DND-41 (cell line): ENCODE results near the gene SND1.

Source experiments
- CTCF ChIP-seq: IDR thresholded peaks from 2 replicates; pipeline ENCODE4 v1.5.1; 2012; ENCODE audit warnings: borderline replicate concordance, low read length, moderate library complexity, mild to moderate bottlenecking; ENCODE audit not compliant: poor library complexity, severe bottlenecking; ENCODE audit errors: extremely low read depth
- EZH2 ChIP-seq: IDR thresholded peaks from 3 replicates; pipeline ENCODE4 v1.6.1; 2012; ENCODE audit warnings: borderline replicate concordance, low read depth, mild to moderate bottlenecking, moderate library complexity, low read length, inconsistent platforms; ENCODE audit not compliant: severe bottlenecking

DNA sequence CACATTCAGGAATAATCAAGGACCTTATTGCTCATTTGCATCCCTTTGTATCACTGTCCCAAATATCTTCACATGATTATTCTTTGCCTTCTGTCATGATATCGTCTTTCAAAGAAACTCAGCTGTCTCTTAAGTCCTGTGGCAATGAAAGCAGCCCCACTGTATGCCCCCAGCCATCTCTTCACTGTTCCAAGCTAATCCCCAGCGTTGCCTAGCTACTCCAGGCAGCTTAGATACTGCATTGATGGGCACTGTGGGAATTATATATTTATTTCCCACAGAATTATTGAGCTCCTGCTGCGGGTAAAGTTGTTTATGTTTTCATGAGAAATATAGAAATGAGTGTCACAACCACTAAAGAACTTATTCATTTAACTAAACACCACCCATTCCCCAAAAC is 38.8 kb downstream of the SND1 start:
- TF ChIP-seq EZH2 (no peak), CTCF (no peak)
